Stimulated activated CD4-positive, alpha-beta T cell treated with anti-CD3 and anti-CD28 coated beads, Interleukin-1b, Interleukin-23, amount 100 ng/mL, for 24 hours (primary cell): Measurements from ENCODE around the gene SEC63.
"Not testable (repeated sequence)": the region's sequence is repeated elsewhere in the genome, so short reads cannot be mapped to it uniquely, and the experiment has no call there.

Experiments used
- DNase-seq, 4 experiments: peaks; one replicate each; pipeline ENCODE4 v3.0.0-alpha.2; 2020; ENCODE audit warnings: low read depth in 4 of 4, low spot score in 1 of 4

The SEC63 gene

GRCh38 chr6:107866606-107867301 lies 91.3 kb downstream of the SEC63 start:
- no peak for DNase-seq

- no peak for DNase-seq
Measured at GRCh38 chr6:107864226-107865127, 93.5 kb downstream of the SEC63 start.

- no peak for DNase-seq
Measured at GRCh38 chr6:107862383-107862782, 95.6 kb downstream of the SEC63 start.

- DNase-seq, result not testable (repeated sequence)
Measured at GRCh38 chr6:107860963-107861362, 97.0 kb downstream of the SEC63 start.

- not testable (repeated sequence) for DNase-seq
Measured at GRCh38 chr6:107860144-107860543, 97.9 kb downstream of the SEC63 start.

GRCh38 chr6:107853230-107853629 lies 104.8 kb downstream of the SEC63 start:
- DNase-seq, result no peak

- DNase-seq, result no peak
Measured at GRCh38 chr6:107849325-107849724, 108.7 kb downstream of the SEC63 start.

GRCh38 chr6:107847844-107848802 lies 109.9 kb downstream of the SEC63 start:
- peak; percentile 60 to 77 (median 73) for DNase-seq

- no peak for DNase-seq
Measured at GRCh38 chr6:107846262-107846795, 111.7 kb downstream of the SEC63 start.

- no peak for DNase-seq
Measured at GRCh38 chr6:107845777-107846176, 112.2 kb downstream of the SEC63 start.

- no peak for DNase-seq
Measured at GRCh38 chr6:107843400-107843799, 114.6 kb downstream of the SEC63 start.

- DNase-seq, result no peak
Measured at GRCh38 chr6:107841275-107841670, 116.7 kb downstream of the SEC63 start.

GRCh38 chr6:107840636-107841274 lies 117.3 kb downstream of the SEC63 start:
- no peak for DNase-seq

- DNase-seq, result no peak
Measured at GRCh38 chr6:107833136-107833535, 124.9 kb downstream of the SEC63 start.

GRCh38 chr6:107832151-107833056 lies 125.6 kb downstream of the SEC63 start:
- no peak for DNase-seq

GRCh38 chr6:107830060-107830459 lies 127.9 kb downstream of the SEC63 start:
- DNase-seq, result no peak

GRCh38 chr6:107827541-107827940 lies 130.5 kb downstream of the SEC63 start:
- DNase-seq, result no peak

- peak in 2 of 4 experiments; percentile 29 to 35 for DNase-seq
Measured at GRCh38 chr6:107823047-107823557, 134.9 kb downstream of the SEC63 start.
